Activated T-helper 2 cell treated with anti-CD3 and anti-CD28 coated beads, Interferon-gamma antibody, Interleukin-2, Interleukin-4, amounts not matched to agents 10 μg/mL and 5 μg/mL and 100 μg/mL, durations not matched to agents 14 hours and 24 hours and 36 hours (primary cell): ENCODE results near the gene CHST8. TPM values are rescaled to one million over a fixed set of nuclear protein-coding genes. Genes with fewer than 3 reads are reported as not detected.

Experiments
- DNase-seq: peaks from one replicate; pipeline ENCODE4 v3.0.0; 2021; ENCODE audit warnings: low spot score
- H3K27ac Mint-ChIP-seq: one replicate; pipeline ENCODE4 v1.8.0; 2021; ENCODE audit warnings: mixed read lengths
- H3K27me3 Mint-ChIP-seq: one replicate; pipeline ENCODE4 v1.8.0; 2021; ENCODE audit warnings: low read depth, mixed read lengths
- H3K36me3 Mint-ChIP-seq: one replicate; pipeline ENCODE4 v1.8.0; 2021; ENCODE audit warnings: low read depth, mixed read lengths
- H3K4me1 Mint-ChIP-seq: one replicate; pipeline ENCODE4 v1.8.0; 2021; ENCODE audit warnings: low read depth, mixed read lengths
- H3K4me3 Mint-ChIP-seq: one replicate; pipeline ENCODE4 v1.8.0; 2021; ENCODE audit warnings: low read depth, mild to moderate bottlenecking, moderate library complexity, mixed read lengths
- H3K9me3 Mint-ChIP-seq: one replicate; pipeline ENCODE4 v1.8.0; 2021; ENCODE audit warnings: mixed read lengths
- intact Hi-C: fragments of 100-400 bp; cut with micrococcal nuclease; formaldehyde crosslinking; loops from one replicate; pipeline ENCODE4 v1.15.1; 2023
- total RNA-seq: library from RNA; stranded (reverse); gene quantifications from 2 replicates; pipeline ENCODE4 v1.2.3, GENCODE V29; 2022

Gene CHST8
- total RNA-seq, 1 donor from 2014 or later, result not detected

GRCh38 chr19:33621065-33621785 is 528 bp upstream of the CHST8 start:
- H3K27ac Mint-ChIP-seq, result no peak overlapping the region
- no peaks in the 10 kb centered on the region for H3K36me3 Mint-ChIP-seq
- H3K9me3 Mint-ChIP-seq, result no peaks in the 10 kb centered on the region
- intact Hi-C loops, result no loop called here
- peaks cover 33% of the 10 kb centered on the region for H3K27me3 Mint-ChIP-seq
- no peaks in the 10 kb centered on the region for H3K4me1 Mint-ChIP-seq
- no peak overlapping the region for H3K4me3 Mint-ChIP-seq
- DNase-seq, result no peak

DNA sequence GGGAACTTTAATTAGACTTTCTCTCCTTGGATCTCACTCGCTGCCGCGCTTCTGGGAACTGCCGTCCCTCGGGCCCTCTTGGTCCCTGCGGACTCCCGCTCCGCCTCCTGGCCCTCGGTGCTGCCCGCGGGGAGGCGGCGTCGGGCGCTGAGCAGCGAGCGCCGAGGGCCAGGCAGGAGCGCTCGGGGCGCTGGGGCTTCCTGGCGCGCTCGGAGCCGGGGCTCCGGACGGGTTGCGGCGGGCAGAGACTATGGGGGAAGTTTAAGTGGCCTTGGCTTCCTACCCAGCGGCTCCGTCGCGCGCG is 704 bp downstream of the CHST8 start:
- no peaks in the 10 kb centered on the region for H3K36me3 Mint-ChIP-seq
- H3K27me3 Mint-ChIP-seq, result peaks cover 33% of the 10 kb centered on the region
- intact Hi-C loops, result no loop called here
- H3K4me3 Mint-ChIP-seq, result no peak overlapping the region
- DNase-seq, result no peak
- no peaks in the 10 kb centered on the region for H3K4me1 Mint-ChIP-seq
- no peaks in the 10 kb centered on the region for H3K9me3 Mint-ChIP-seq
- H3K27ac Mint-ChIP-seq, result no peak overlapping the region

DNA sequence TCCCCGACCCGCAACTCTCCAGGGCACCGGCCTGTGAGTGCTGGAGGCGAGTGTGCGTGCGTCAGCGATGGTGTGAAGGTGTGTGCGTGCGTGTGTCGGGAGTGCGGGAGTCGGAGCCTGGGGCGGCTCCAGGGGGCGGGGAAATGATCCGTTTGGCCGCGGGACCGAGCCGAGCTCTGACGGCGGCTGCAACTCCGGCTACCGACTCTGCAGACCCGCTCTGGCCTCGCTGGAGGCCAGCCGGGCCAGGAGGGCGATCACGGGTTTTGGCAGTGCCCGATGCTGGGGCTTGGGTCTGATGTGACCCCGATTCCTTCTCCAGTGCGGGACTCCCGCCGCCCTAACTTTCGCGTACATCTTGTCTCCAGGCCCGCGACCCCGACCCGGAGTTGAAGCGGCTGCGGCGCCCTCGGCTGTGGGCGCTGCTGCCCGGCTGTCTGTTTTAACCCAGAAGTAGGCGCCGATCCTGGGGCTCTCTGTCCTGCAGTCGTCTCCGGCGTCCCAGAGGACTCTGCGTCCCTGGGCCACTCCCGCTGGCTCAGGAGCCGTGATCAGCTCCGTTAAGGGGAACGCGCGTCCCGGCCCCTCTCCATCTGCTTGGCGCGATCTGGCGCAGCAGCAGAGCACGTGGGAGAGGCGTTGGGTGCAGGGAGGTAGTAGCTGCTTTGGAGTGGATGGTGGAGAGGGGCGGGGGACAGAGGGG is 1.2 kb downstream of the CHST8 start:
- no peaks in the 10 kb centered on the region for H3K4me1 Mint-ChIP-seq
- no peak for DNase-seq
- H3K4me3 Mint-ChIP-seq, result no peak overlapping the region
- H3K27ac Mint-ChIP-seq, result no peak overlapping the region
- H3K27me3 Mint-ChIP-seq, result peaks cover 33% of the 10 kb centered on the region
- H3K36me3 Mint-ChIP-seq, result no peaks in the 10 kb centered on the region
- intact Hi-C loops, result no loop called here
- H3K9me3 Mint-ChIP-seq, result no peaks in the 10 kb centered on the region

DNA sequence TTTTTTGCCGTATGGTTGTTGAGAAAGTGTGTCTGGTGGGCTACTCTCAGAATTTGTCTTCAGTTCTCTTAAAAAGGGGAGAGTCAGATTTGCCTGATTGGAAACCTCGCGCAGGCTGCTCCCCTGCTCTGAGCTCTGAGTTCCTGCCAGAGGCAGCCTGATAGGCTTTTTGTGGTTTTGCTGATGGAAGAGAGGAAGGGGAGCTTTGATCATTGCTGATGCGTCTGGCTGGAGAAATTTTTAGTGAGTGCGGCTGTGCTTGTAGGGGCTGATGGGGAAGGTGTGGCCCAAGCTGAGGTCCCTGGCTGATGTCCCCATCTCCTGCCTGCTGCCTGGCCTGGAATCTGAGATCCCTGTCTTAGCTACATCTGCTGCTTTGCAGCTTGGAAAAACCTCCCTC is 2.8 kb downstream of the CHST8 start:
- H3K9me3 Mint-ChIP-seq, result no peaks in the 10 kb centered on the region
- no peaks in the 10 kb centered on the region for H3K4me1 Mint-ChIP-seq
- intact Hi-C loops, result no loop called here
- no peak overlapping the region for H3K4me3 Mint-ChIP-seq
- no peaks in the 10 kb centered on the region for H3K36me3 Mint-ChIP-seq
- peaks cover 33% of the 10 kb centered on the region for H3K27me3 Mint-ChIP-seq
- H3K27ac Mint-ChIP-seq, result no peak overlapping the region
- DNase-seq, result no peak

- Mint-ChIP-seq H3K27me3 (peaks cover 25% of the 10 kb centered on the region), H3K27ac (no peak overlapping the region), H3K36me3 (no peaks in the 10 kb centered on the region), H3K4me3 (no peak overlapping the region), H3K4me1 (no peaks in the 10 kb centered on the region), H3K9me3 (no peaks in the 10 kb centered on the region)
- intact Hi-C loops, result no loop called here
- no peak for DNase-seq
Measured at GRCh38 chr19:33627526-33627925, 5.8 kb downstream of the CHST8 start.

GRCh38 chr19:33627962-33628839 is 6.4 kb downstream of the CHST8 start:
- no peaks in the 10 kb centered on the region for H3K9me3 Mint-ChIP-seq
- H3K4me3 Mint-ChIP-seq, result no peak overlapping the region
- H3K4me1 Mint-ChIP-seq, result no peaks in the 10 kb centered on the region
- no peak for DNase-seq
- H3K36me3 Mint-ChIP-seq, result no peaks in the 10 kb centered on the region
- H3K27me3 Mint-ChIP-seq, result peaks cover 20% of the 10 kb centered on the region
- intact Hi-C loops, result no loop called here
- no peak overlapping the region for H3K27ac Mint-ChIP-seq

DNA sequence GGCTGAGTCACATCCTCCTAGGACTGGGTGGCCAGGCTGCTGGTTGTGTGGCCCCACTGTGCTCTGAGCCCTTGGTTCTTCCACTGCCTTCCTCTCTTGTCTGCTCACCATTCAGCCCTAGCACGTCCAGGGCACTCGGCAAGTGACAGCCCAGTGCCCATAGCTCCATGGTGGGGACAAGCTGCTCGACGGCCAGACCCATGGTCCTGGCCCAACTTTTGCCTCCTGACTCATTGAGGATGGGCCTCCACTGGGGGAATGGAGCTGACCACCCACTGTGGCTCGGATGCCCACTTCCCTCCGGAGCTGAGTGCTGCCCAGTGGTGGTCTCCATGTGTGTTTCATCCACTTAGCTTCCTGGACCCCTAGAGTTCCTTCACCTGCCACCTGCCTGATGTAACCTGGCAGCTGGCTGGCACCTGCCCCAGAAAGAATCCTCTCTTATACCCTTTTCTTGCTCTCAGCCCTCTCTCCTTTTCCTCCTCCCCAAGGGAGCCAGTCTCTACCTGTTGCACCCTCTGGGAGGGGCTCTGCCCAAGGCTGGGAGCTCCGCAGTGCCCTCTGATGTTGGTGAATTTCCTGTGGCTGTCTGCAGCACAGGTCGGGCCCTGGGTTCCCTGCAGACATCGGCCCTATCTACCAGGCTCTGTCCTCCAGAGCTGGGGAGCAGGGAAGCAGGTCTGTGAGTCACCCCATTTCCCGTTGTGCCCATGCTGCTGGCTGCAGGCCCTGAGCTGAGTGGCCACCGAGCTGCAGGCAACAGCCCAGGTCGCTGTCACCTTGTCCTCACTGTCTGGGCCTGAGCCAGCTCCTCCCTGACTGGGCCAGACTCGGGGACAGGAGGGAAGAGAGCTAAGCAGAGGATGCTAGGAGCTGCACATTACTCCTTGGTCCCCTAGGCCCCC is 7.4 kb downstream of the CHST8 start:
- Mint-ChIP-seq H3K27me3 (peaks cover 11% of the 10 kb centered on the region), H3K4me1 (no peaks in the 10 kb centered on the region), H3K36me3 (no peaks in the 10 kb centered on the region), H3K27ac (no peak overlapping the region), H3K9me3 (no peaks in the 10 kb centered on the region), H3K4me3 (no peak overlapping the region)
- intact Hi-C loops, result no loop called here
- no peak for DNase-seq

DNA sequence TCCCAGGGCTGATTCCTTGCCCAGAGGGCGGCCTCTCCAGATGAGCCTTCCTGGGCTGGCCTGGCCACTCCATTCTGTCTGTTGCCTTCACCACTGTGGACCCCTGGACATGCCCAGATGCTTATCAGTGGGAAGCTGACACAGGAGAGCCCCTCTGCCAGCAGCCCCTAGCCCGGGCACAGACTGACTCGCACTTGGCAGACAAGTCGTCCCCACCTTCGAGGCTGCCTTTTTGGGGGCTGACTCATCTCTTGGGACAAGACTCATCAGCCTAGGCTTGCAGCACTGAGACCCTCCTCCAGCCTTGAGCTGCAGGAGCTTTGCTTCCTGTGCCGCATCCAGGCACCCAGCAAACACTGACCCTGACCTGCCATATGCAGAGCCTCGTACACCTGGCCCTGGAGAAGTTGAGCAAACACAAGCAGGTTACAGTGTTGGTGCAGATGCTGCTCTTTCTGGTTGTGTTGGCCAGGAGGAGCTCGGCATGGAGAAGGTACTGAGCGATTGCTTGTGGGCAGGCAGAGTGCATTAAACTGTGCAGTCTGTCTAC is 8.1 kb downstream of the CHST8 start:
- Mint-ChIP-seq H3K27me3 (peaks cover 4% of the 10 kb centered on the region), H3K36me3 (no peaks in the 10 kb centered on the region), H3K27ac (no peak overlapping the region), H3K4me1 (no peaks in the 10 kb centered on the region), H3K9me3 (no peaks in the 10 kb centered on the region), H3K4me3 (no peak overlapping the region)
- DNase-seq, result no peak
- intact Hi-C loops, result no loop called here

- intact Hi-C loops, result no loop called here
- no peak for DNase-seq
- H3K27ac Mint-ChIP-seq, result no peak overlapping the region
- no peaks in the 10 kb centered on the region for H3K9me3 Mint-ChIP-seq
- no peaks in the 10 kb centered on the region for H3K36me3 Mint-ChIP-seq
- peaks cover 1% of the 10 kb centered on the region for H3K27me3 Mint-ChIP-seq
- H3K4me3 Mint-ChIP-seq, result no peak overlapping the region
- H3K4me1 Mint-ChIP-seq, result no peaks in the 10 kb centered on the region
Measured at GRCh38 chr19:33630880-33631608, 9.3 kb downstream of the CHST8 start.

GRCh38 chr19:33631609-33631973 is 9.8 kb downstream of the CHST8 start:
- intact Hi-C loops, result no loop called here
- no peak for DNase-seq
- Mint-ChIP-seq H3K4me3 (no peak overlapping the region), H3K4me1 (no peaks in the 10 kb centered on the region), H3K36me3 (no peaks in the 10 kb centered on the region), H3K9me3 (no peaks in the 10 kb centered on the region), H3K27me3 (no peaks in the 10 kb centered on the region), H3K27ac (no peak overlapping the region)

GRCh38 chr19:33634361-33635091 is 12.8 kb downstream of the CHST8 start:
- Mint-ChIP-seq H3K36me3 (no peaks in the 10 kb centered on the region), H3K9me3 (no peaks in the 10 kb centered on the region), H3K27me3 (no peaks in the 10 kb centered on the region), H3K4me3 (no peak overlapping the region), H3K4me1 (no peaks in the 10 kb centered on the region), H3K27ac (no peak overlapping the region)
- DNase-seq, result no peak
- intact Hi-C loops, result no loop called here
